ENCODE measurements around the gene CTNNA2.
"Not testable (repeated sequence)": the region's sequence is repeated elsewhere in the genome, so short reads cannot be mapped to it uniquely, and the experiment has no call there.

Gene CTNNA2

GRCh38 chr2:79994965-79995364, 482.1 kb downstream of the CTNNA2 start:
- no peak for DNase-seq

- DNase-seq, result no peak
Observed at GRCh38 chr2:79996709-79997108, 483.9 kb downstream of the CTNNA2 start.

GRCh38 chr2:80001701-80002101, 488.9 kb downstream of the CTNNA2 start:
- DNase-seq, result no peak

GRCh38 chr2:80002112-80002511, 489.3 kb downstream of the CTNNA2 start:
- DNase-seq, result no peak

GRCh38 chr2:80002568-80003157, 489.8 kb downstream of the CTNNA2 start:
- no peak for DNase-seq

- DNase-seq, result no peak
Observed at GRCh38 chr2:80007777-80008503, 495.1 kb downstream of the CTNNA2 start.

- no peak for DNase-seq
Observed at GRCh38 chr2:80008596-80008995, 495.7 kb downstream of the CTNNA2 start.

- no peak for DNase-seq
Observed at GRCh38 chr2:80009211-80009610, 496.4 kb downstream of the CTNNA2 start.

GRCh38 chr2:80012061-80012460, 499.2 kb downstream of the CTNNA2 start:
- no peak for DNase-seq

GRCh38 chr2:80014637-80015036, 501.8 kb downstream of the CTNNA2 start:
- no peak for DNase-seq

GRCh38 chr2:80016171-80016570, 503.3 kb downstream of the CTNNA2 start:
- DNase-seq, result no peak

- DNase-seq, result no peak
Observed at GRCh38 chr2:80019571-80020460, 507.0 kb downstream of the CTNNA2 start.

GRCh38 chr2:80022018-80022417, 509.2 kb downstream of the CTNNA2 start:
- DNase-seq, result no peak

GRCh38 chr2:80026040-80026729, 513.3 kb downstream of the CTNNA2 start:
- DNase-seq, result no peak

- no peak for DNase-seq
Observed at GRCh38 chr2:80028051-80028450, 515.2 kb downstream of the CTNNA2 start.

GRCh38 chr2:80028584-80028983, 515.7 kb downstream of the CTNNA2 start:
- no peak for DNase-seq

- DNase-seq, result no peak
Observed at GRCh38 chr2:80030135-80030534, 517.3 kb downstream of the CTNNA2 start.

GRCh38 chr2:80032684-80033083, 519.8 kb downstream of the CTNNA2 start:
- not testable (repeated sequence) for DNase-seq

- DNase-seq, result no peak
Observed at GRCh38 chr2:80035749-80036285, 523.0 kb downstream of the CTNNA2 start.

- no peak for DNase-seq
Observed at GRCh38 chr2:80037310-80037709, 524.5 kb downstream of the CTNNA2 start.

GRCh38 chr2:80040226-80040625, 527.4 kb downstream of the CTNNA2 start:
- no peak for DNase-seq

- DNase-seq, result no peak
Observed at GRCh38 chr2:80042635-80043034, 529.8 kb downstream of the CTNNA2 start.

- no peak for DNase-seq
Observed at GRCh38 chr2:80048296-80048695, 535.4 kb downstream of the CTNNA2 start.
